HK-2 (cell line): ENCODE measurements around the gene RIT1.

ENCODE experiments used
- DNase-seq: peaks from one replicate; pipeline ENCODE4 v3.0.0-alpha.2; 2018; ENCODE audit not compliant: unreplicated experiment

Gene RIT1

GRCh38 chr1:155911156-155912055 is at the start of gene RIT1:
Gene RIT1, minus strand, starts transcription at chr1:155911349. Its CDS starts 588 bp downstream, at chr1:155910761.
- peak; percentile 95 for DNase-seq

GRCh38 chr1:155960081-155960745 is 49.1 kb upstream of the RIT1 start:
- DNase-seq: no peak

GRCh38 chr1:155957411-155957915 is 46.3 kb upstream of the RIT1 start:
- DNase-seq: no peak

GRCh38 chr1:155954645-155955044 is 43.5 kb upstream of the RIT1 start:
- no peak for DNase-seq

- DNase-seq: no peak
These were observed 41.3 kb upstream of the RIT1 start for GRCh38 chr1:155952505-155952890.

GRCh38 chr1:155951753-155952504 is 40.8 kb upstream of the RIT1 start:
- DNase-seq: no peak

GRCh38 chr1:155950829-155951228 is 39.7 kb upstream of the RIT1 start:
- DNase-seq: no peak

GRCh38 chr1:155947741-155948140 is 36.6 kb upstream of the RIT1 start:
- DNase-seq: no peak

- DNase-seq: no peak
These were observed 36.1 kb upstream of the RIT1 start for GRCh38 chr1:155947292-155947691.

GRCh38 chr1:155946633-155947219 is 35.6 kb upstream of the RIT1 start:
- no peak for DNase-seq

GRCh38 chr1:155944444-155944799 is 33.3 kb upstream of the RIT1 start:
- DNase-seq: no peak

- no peak for DNase-seq
These were observed 31.5 kb upstream of the RIT1 start for GRCh38 chr1:155942578-155943141.

GRCh38 chr1:155941845-155942531 is 30.8 kb upstream of the RIT1 start:
- no peak for DNase-seq

GRCh38 chr1:155940993-155941844 is 30.1 kb upstream of the RIT1 start, which contains the start of gene RXFP4:
Gene RXFP4, plus strand, starts transcription at chr1:155941638. Its CDS starts 72 bp downstream, at chr1:155941710.
- DNase-seq: no peak

- no peak for DNase-seq
These were observed 29.4 kb upstream of the RIT1 start for GRCh38 chr1:155940482-155940992.

GRCh38 chr1:155938220-155938627 is 27.1 kb upstream of the RIT1 start:
- no peak for DNase-seq

GRCh38 chr1:155934936-155935590 is 23.9 kb upstream of the RIT1 start:
- peak; percentile 49 for DNase-seq

- DNase-seq: peak; percentile 94
These were observed 23.2 kb upstream of the RIT1 start, which contains the start of gene KHDC4 for GRCh38 chr1:155934097-155934935. Gene KHDC4, minus strand, starts transcription at chr1:155934413. Its CDS starts 40 bp downstream, at chr1:155934373.
